ENCODE data around the gene AKR7A3. TPM values are rescaled to one million over a fixed set of nuclear protein-coding genes. Genes with fewer than 3 reads are reported as not detected.
"Not testable (repeated sequence)": the region's sequence is repeated elsewhere in the genome, so short reads cannot be mapped to it uniquely, and the experiment has no call there.

AKR7A3 gene
- total RNA-seq, 1 donor from 2014 or later, result 0.20 TPM

GRCh38 chr1:19257178-19257914, 31.2 kb downstream of the AKR7A3 start:
- H3K9ac ChIP-seq (ENCODE audit: low read length), result no peak overlapping the region
- H3K36me3 Mint-ChIP-seq (ENCODE audit: low read depth, unreplicated experiment), result peaks cover 21% of the 10 kb centered on the region
- peaks cover 37% of the 10 kb centered on the region for H3K79me2 ChIP-seq (ENCODE audit: insufficient read depth, low read length)
- H3K27me3 Mint-ChIP-seq (ENCODE audit: low read depth, unreplicated experiment), result no peaks in the 10 kb centered on the region
- H3K4me3 Mint-ChIP-seq (ENCODE audit: unreplicated experiment), result no peak overlapping the region
- peaks cover 21% of the 10 kb centered on the region for H3K4me1 Mint-ChIP-seq (ENCODE audit: low read depth, unreplicated experiment)
- FAIRE-seq (no peak), DNase-seq (ENCODE audit: low read depth) (no peak)
- TF ChIP-seq EZH2 (IDR thresholded peaks at IDR 0.05; ENCODE audit: insufficient read depth, low read length) (no peak), CTCF (IDR thresholded peaks at IDR 0.05; ENCODE audit: insufficient read depth, low read depth, low read length) (no peak)
- no peak overlapping the region for H3K27ac Mint-ChIP-seq (ENCODE audit: unreplicated experiment)
- H3K4me3 ChIP-seq (ENCODE audit: insufficient read depth, low read depth, low read length), result no peak overlapping the region
- no peak overlapping the region for H3K27ac ChIP-seq (ENCODE audit: low read depth, low read length)
- H3K36me3 ChIP-seq (ENCODE audit: insufficient read depth, low read length), result peaks cover 19% of the 10 kb centered on the region
- H3K9me3 ChIP-seq (ENCODE audit: insufficient read depth, low read depth, low read length), result no peaks in the 10 kb centered on the region
- peaks cover 30% of the 10 kb centered on the region for H4K20me1 ChIP-seq (ENCODE audit: insufficient read depth, low read length)
- no peak overlapping the region for H2AFZ ChIP-seq (ENCODE audit: low read depth, low read length)
- no peaks in the 10 kb centered on the region for H3K9me3 Mint-ChIP-seq (ENCODE audit: unreplicated experiment)
- peaks cover 29% of the 10 kb centered on the region for H3K4me1 ChIP-seq (ENCODE audit: insufficient read depth, low read length)
- H3K4me2 ChIP-seq (ENCODE audit: low read length), result no peak overlapping the region
- H3K27me3 ChIP-seq (ENCODE audit: insufficient read depth, low read length), result no peaks in the 10 kb centered on the region

GRCh38 chr1:19256301-19256700, 32.3 kb downstream of the AKR7A3 start:
- not testable (repeated sequence) for H3K4me3 Mint-ChIP-seq (ENCODE audit: unreplicated experiment); H3K9ac ChIP-seq (ENCODE audit: low read length); H2AFZ ChIP-seq (ENCODE audit: low read depth, low read length); H3K4me2 ChIP-seq (ENCODE audit: low read length); H3K4me3 ChIP-seq (ENCODE audit: insufficient read depth, low read depth, low read length); FAIRE-seq; H3K27me3 ChIP-seq (ENCODE audit: insufficient read depth, low read length); H3K27ac Mint-ChIP-seq (ENCODE audit: unreplicated experiment); H3K27me3 Mint-ChIP-seq (ENCODE audit: low read depth, unreplicated experiment); H3K9me3 ChIP-seq (ENCODE audit: insufficient read depth, low read depth, low read length); H3K9me3 Mint-ChIP-seq (ENCODE audit: unreplicated experiment); H3K27ac ChIP-seq (ENCODE audit: low read depth, low read length); DNase-seq (ENCODE audit: low read depth)
- Histone ChIP-seq H3K36me3 (ENCODE audit: insufficient read depth, low read length) (peaks cover 19% of the 10 kb centered on the region), H4K20me1 (ENCODE audit: insufficient read depth, low read length) (peaks cover 30% of the 10 kb centered on the region), H3K79me2 (ENCODE audit: insufficient read depth, low read length) (peaks cover 48% of the 10 kb centered on the region), H3K4me1 (ENCODE audit: insufficient read depth, low read length) (peaks cover 29% of the 10 kb centered on the region)
- Mint-ChIP-seq H3K4me1 (ENCODE audit: low read depth, unreplicated experiment) (peaks cover 21% of the 10 kb centered on the region), H3K36me3 (ENCODE audit: low read depth, unreplicated experiment) (peaks cover 21% of the 10 kb centered on the region)

GRCh38 chr1:19255288-19255687, 33.3 kb downstream of the AKR7A3 start:
- peaks cover 19% of the 10 kb centered on the region for H3K36me3 ChIP-seq (ENCODE audit: insufficient read depth, low read length)
- H3K9ac ChIP-seq (ENCODE audit: low read length), result no peak overlapping the region
- H3K79me2 ChIP-seq (ENCODE audit: insufficient read depth, low read length), result peaks cover 58% of the 10 kb centered on the region
- Mint-ChIP-seq H3K27ac (ENCODE audit: unreplicated experiment) (no peak overlapping the region), H3K9me3 (ENCODE audit: unreplicated experiment) (no peaks in the 10 kb centered on the region), H3K4me3 (ENCODE audit: unreplicated experiment) (no peak overlapping the region), H3K36me3 (ENCODE audit: low read depth, unreplicated experiment) (peaks cover 21% of the 10 kb centered on the region), H3K4me1 (ENCODE audit: low read depth, unreplicated experiment) (peaks cover 19% of the 10 kb centered on the region), H3K27me3 (ENCODE audit: low read depth, unreplicated experiment) (no peaks in the 10 kb centered on the region)
- no peaks in the 10 kb centered on the region for H3K9me3 ChIP-seq (ENCODE audit: insufficient read depth, low read depth, low read length)
- peaks cover 30% of the 10 kb centered on the region for H4K20me1 ChIP-seq (ENCODE audit: insufficient read depth, low read length)
- peaks cover 26% of the 10 kb centered on the region for H3K4me1 ChIP-seq (ENCODE audit: insufficient read depth, low read length)
- H3K4me2 ChIP-seq (ENCODE audit: low read length), result no peak overlapping the region
- H3K4me3 ChIP-seq (ENCODE audit: insufficient read depth, low read depth, low read length), result no peak overlapping the region
- no peak overlapping the region for H2AFZ ChIP-seq (ENCODE audit: low read depth, low read length)
- TF ChIP-seq CTCF (IDR thresholded peaks at IDR 0.05; ENCODE audit: insufficient read depth, low read depth, low read length) (no peak), EZH2 (IDR thresholded peaks at IDR 0.05; ENCODE audit: insufficient read depth, low read length) (no peak)
- H3K27me3 ChIP-seq (ENCODE audit: insufficient read depth, low read length), result no peaks in the 10 kb centered on the region
- DNase-seq (ENCODE audit: low read depth), result no peak
- H3K27ac ChIP-seq (ENCODE audit: low read depth, low read length), result no peak overlapping the region
- no peak for FAIRE-seq

All from astrocyte (in vitro differentiated cells and primary cell).